Ecto neural progenitor cell (in vitro differentiated cells): ENCODE measurements around the gene CHMP1B.
A peak's percentile ranks its signal among the peaks of the same experiment; 100 is the strongest.
"Not testable (repeated sequence)": the region's sequence is repeated elsewhere in the genome, so short reads cannot be mapped to it uniquely, and the experiment has no call there.

ENCODE experiments used
- DNase-seq: peaks from one replicate; pipeline ENCODE4 v3.0.0-alpha.2; 2018; ENCODE audit warnings: low spot score

CHMP1B gene

GRCh38 chr18:11840493-11840892, 10.7 kb upstream of the CHMP1B start:
- DNase-seq, result no peak

GRCh38 chr18:11842562-11842961, 8.7 kb upstream of the CHMP1B start:
- no peak for DNase-seq

GRCh38 chr18:11844436-11844835, 6.8 kb upstream of the CHMP1B start:
- no peak for DNase-seq

- DNase-seq, result no peak
Measured at GRCh38 chr18:11845654-11846053, 5.6 kb upstream of the CHMP1B start.

DNA sequence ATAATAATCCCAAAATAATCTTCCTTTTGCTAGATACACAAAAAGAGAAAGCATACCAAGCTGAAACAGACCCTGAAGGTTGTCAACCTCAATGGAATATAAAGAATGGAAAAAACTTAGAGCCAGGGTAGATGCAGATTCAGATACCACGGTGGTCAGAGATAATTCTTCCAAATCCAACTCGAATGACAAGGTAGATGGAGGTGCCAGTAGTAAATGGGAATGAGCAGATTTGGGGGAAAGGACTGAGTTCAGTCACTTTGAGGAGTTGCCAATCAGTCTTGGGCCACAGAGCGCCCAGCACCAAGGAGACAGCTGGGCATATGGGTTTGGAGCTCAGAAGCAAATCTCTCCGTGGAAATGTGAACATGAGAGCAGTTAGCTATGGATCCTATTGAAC, 3.4 kb upstream of the CHMP1B start:
- no peak for DNase-seq

DNA sequence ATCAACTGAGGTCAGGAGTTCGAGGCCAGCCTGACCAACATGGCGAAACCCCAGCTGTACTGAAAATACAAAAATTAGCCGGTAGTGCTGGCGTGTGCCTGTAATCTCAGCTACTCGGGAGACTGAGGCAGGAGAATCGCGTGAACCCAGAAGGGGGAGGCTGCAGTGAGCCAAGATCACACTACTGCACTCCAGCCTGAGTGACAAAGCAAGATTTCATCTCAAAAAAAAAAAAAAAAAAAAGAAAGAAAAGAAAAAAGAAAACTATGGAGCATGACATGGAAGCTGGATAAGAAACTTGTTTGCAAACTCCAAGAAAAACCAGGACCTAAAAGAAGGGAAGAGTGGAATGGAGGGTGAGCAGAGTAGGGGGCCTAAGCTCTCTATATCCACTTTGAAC, 1.9 kb upstream of the CHMP1B start:
- no peak for DNase-seq

DNA sequence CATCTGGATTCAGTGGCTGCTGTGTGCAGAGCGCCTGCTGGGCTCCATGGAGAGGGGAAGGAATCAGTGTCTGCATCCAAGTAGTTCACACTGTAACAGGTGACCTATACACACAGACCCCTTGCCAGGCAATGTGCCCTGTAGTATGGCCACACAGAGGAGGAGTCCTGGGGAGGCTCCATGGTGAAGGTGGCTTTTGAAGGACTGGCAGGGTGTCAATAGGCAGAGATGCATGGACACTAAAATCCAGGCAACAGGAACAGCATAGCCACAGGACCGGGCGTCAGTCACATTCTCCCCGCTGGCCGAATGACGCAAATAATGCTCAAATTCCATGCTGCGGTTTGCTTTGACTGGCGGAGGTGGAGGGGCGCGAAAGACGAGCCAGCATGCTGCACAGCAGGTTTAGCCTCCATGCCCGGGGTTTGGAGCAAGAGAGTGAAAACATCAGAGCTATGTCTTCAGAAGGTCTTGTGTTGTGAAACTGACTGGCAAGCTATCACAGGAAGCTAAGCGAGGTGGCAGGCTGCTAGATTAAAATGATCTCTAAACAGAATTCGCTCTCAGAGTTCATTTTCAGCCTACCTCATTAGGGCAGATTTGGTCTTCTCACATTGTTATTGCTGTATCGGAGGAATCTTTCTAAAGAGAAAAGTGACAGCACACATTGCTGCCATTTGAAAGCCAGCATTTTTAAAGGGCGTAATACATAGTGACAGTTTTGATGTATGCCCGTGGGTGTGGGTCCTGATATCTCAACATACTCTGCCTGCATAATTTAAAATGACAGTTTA, 1.2 kb upstream of the CHMP1B start:
- no peak for DNase-seq

DNA sequence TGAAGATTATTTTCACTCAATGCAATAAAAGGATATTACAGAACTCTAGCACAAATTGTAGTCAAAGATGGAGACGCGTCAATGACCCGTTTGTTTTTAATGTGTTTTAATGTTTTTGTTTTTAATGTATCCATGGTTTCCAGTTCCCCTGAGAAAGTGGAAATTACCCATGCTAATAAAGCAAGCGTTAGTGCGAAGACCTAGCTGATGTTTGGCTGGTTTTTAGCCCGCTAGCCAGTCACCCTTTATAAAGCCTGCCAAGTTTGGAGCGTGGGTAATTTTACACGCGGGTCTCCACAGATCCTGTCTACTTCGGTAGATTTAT, 430 bp upstream of the CHMP1B start:
- DNase-seq, result no peak

DNA sequence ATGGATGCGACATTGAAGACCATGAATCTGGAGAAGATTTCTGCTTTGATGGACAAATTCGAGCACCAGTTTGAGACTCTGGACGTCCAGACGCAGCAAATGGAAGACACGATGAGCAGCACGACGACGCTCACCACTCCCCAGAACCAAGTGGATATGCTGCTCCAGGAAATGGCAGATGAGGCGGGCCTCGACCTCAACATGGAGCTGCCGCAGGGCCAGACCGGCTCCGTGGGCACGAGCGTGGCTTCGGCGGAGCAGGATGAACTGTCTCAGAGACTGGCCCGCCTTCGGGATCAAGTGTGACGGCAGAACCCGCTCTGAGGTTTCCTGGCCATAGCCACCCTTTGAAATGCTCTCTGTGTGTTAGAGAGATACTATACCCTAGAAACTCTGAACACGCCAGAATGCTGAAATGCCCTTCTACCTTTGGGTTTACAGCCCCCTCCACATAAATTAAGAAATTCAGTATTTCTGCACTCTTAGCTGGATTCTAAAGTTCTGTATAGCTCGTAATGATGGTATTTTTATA, 659 bp downstream of the CHMP1B start:
- DNase-seq, result peak; percentile 59

DNA sequence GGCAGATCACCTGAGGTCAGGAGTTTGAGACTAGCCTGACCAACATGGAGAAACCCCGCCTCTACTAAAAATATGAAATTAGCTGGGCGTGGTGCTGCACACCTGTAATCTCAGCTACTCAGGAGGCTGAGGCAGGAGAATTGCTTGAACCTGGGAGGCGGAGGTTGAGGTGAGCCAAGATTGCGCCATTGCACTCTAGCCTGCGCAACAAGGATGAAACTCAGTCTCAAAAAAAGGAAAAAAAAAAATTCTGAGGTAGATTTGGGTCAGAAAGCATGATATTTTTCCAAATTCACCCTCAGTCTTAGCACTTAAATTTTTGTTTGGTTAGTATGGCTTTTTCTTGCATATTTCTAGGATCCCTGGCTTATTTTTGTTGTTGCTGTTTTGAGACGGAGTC, 3.3 kb downstream of the CHMP1B start:
- not testable (repeated sequence) for DNase-seq

GRCh38 chr18:11857177-11857887, 6.1 kb downstream of the CHMP1B start:
- DNase-seq, result peak; percentile 66

DNA sequence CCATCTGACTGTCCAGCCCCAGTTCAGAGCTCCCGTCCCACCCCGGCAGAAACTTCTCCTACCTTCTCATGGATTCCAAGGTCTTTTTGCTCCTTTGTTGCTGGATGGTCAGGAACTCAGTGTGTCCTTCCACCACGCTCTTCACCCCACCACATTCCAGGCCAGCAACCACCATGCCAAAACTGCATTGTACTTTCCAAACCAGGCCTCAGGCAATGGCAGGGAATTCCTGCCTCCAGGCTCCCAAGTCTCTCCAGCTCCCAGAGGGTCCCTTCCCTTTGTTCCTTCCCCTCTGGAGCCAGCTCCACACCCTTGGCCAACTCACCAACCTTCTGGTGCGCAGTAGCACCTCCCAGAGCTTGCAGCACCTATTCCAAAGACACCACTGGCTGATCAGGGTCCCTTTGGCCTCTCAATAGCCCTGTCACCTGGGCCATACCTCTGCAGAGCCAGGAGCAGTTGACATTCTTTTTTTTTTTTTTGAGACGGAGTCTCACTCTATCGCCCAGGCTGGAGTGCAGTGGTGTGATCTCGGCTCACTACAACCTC, 8.1 kb downstream of the CHMP1B start:
- DNase-seq, result no peak

DNA sequence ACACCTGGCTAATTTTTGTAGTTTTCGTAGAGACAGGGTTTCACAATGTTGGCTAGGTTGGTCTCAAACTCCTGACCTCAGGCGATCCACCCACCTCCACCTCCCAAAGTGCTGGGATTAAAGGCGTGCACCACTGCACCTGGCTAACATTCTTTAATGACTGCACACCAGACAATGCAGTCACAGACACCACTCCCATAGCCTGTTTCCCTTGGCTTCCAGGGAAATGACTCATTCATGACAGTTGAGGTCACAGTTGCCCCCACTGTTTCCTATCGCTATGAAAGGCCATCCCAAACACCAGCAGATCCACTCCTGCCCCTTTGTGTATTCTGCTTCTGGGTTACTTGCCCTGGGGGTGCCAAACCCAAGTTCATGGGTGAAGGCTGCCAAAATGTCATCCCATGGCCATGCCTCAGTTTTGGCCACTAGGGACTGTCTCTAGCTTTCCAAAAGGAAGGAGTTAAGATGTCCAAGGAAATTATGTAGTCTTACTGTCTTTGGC, 8.7 kb downstream of the CHMP1B start:
- no peak for DNase-seq

DNA sequence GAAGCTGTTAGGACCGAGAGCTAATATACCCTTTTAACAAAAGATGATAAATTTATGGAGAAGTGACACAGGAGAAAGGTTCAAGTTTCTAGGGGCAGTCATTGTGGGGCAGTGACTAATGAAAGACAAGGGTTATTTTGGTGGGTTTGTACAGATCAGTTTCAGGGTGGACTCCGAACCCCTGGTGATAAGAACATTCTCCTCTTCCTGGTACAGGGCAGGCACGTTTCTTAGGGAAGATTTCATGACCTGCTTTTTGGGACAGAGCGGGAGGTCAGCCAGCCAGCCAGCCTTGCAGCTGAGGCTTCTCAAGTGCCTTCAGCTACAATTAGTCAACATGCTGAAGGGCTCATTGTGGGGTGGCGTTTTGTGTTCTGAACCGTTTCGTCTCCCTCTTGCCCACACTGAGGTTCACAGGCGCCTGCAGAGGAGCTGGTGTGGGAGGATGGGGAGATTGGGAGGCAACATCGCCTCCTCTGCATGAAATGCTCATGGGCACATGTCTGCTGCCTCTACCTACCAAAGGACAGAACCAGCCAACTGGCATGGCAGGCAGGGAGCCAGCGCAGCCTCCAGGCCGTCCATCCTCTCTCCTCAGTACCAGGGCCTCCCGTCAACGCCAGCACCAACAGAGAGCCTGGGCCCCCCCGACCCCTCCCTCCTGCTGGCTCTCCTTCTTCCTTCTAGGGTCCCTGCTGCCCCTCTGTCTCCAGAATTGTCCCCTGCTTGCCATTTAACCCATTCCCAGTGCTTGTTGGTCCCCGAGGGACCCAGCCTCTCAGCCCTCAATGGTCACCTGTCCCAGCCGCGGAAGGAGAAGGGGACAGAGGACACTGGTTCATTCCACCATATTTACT, 9.6 kb downstream of the CHMP1B start:
- DNase-seq, result no peak

GRCh38 chr18:11861583-11862288, 10.5 kb downstream of the CHMP1B start:
- no peak for DNase-seq

- no peak for DNase-seq
Measured at GRCh38 chr18:11862468-11863137, 11.4 kb downstream of the CHMP1B start.

GRCh38 chr18:11864471-11864870, 13.3 kb downstream of the CHMP1B start:
- DNase-seq, result no peak

- no peak for DNase-seq
Measured at GRCh38 chr18:11865071-11865470, 13.9 kb downstream of the CHMP1B start.

DNA sequence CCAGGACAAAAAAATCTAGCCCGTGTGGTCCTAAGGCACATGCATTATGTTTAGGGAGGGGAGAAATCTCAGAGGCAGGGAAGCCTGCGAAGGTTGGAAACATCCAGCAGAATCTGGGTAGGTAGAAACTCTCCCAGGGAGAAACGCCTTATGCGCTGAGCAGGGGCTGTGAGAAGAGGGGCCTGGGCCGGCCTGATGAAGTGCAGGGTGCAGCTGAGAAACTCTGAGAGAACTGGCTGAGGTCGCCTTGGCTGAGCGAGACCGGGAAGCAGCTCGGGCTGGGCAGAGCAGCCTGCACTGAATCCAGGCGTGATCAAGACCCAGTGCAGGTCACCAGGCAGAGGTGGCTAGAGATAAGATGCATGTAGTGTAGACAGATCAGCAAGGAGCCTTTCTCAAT, 15.1 kb downstream of the CHMP1B start:
- DNase-seq, result no peak

DNA sequence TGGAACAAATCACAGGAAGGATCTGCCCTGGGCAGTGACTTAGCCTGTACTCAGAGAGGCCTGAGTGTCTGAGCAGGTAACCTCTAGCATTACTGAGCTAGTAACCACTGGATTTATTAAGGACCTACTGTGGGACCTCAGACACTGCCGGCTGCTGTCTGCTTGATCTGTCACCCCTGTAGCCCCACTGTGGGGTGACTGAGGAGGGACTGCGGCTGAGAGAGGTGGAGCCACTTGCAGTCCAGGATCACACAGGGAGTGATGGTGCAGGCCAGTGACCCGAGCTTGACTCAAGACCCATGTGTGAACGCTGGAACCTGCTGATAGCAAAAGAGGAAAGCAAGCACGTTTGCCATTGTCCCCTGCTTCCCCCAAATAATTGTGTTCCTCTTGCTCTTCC, 15.6 kb downstream of the CHMP1B start:
- no peak for DNase-seq

DNA sequence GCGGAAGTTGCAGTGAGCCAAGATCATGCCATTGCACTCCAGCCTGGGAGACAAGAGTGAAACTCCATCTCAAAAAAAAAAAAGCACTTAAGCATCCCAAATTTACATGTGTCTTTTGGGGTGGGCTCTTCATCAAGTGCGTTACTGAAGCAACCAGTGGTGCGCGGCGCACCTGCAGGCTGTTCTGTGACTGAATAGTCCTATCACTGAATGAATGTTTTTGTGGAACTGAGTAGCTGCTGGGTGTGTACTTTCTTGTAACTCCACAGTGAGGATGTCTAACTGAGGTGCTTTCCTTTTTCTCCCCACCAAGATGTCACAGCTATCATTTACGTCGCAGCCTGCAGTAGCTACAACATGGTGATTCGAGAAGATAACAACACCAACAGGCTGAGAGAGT, 17.0 kb downstream of the CHMP1B start:
- no peak for DNase-seq
